H1 (cell line): ENCODE measurements around the gene PPP1R9A. TPM values are rescaled to one million over a fixed set of nuclear protein-coding genes. Genes with fewer than 3 reads are reported as not detected.

Source experiments
- CBX5 ChIP-seq: fragments of 300-800, 300-1000 bp; sonication (generic); IDR thresholded peaks from 2 replicates; pipeline ENCODE4 v1.7.1; 2016; ENCODE audit warnings: antibody characterized with exemption, low read length, low read depth
- KDM4A ChIP-seq: IDR thresholded peaks from one replicate; pipeline ENCODE4 v1.7.1; 2012; ENCODE audit warnings: low read depth, mild to moderate bottlenecking, moderate library complexity, low read length, inconsistent platforms; ENCODE audit not compliant: severe bottlenecking
- NRF1 ChIP-seq: IDR thresholded peaks from 2 replicates; pipeline ENCODE4 v1.6.1; 2011; ENCODE audit warnings: mild to moderate bottlenecking, low read depth, low read length, improper control_type of control experiment
- TBP ChIP-seq: IDR thresholded peaks from 2 replicates; pipeline ENCODE4 v1.6.1; 2011; ENCODE audit warnings: low read depth, low read length, improper control_type of control experiment
- ZNF274 ChIP-seq: IDR thresholded peaks from 2 replicates; pipeline ENCODE4 v1.7.0; 2012; ENCODE audit warnings: low read length, borderline replicate concordance; ENCODE audit errors: extremely low read depth
- polyA plus RNA-seq, 7 experiments: library from polyadenylated mRNA; depleted of rRNA in 3 of 7; stranded (reverse) in 5 of 7; unstranded in 2 of 7; fragments of >200 nt in 5 of 7; fragments of 200-250 nt in 2 of 7; gene quantifications; 1 replicate in 5 of 7; 2 replicates in 1 of 7; 4 replicates in 1 of 7; pipeline versions ENCODE4 v1.2.1 to v1.2.3, GENCODE V29; 2011 to 2013; ENCODE audit warnings: missing spikeins in 2 of 7, mixed read lengths in 2 of 7
- total RNA-seq: library from RNA; stranded (reverse); fragmentation: NEBNext Ultra II Directional; extraction: Animal tissue kit (Norgen Biotek cat#: 25700); gene quantifications from 2 replicates; pipeline ENCODE4 v1.2.1, GENCODE V29; 2021
- TF ChIP-seq, protein P1 (sequence below), 3 experiments: IDR thresholded peaks; 1 replicate in 2 of 3; 2 replicates in 1 of 3; pipeline versions ENCODE4 v1.5.1 to v1.6.1; 2011; ENCODE audit warnings: low read length in 3 of 3, mild to moderate bottlenecking in 3 of 3, inconsistent platforms in 2 of 3, low read depth in 1 of 3, moderate library complexity in 1 of 3; ENCODE audit not compliant: insufficient read depth in 1 of 3; ENCODE audit errors: control extremely low read depth in 1 of 3

PPP1R9A gene
- total and polyA plus RNA-seq, 2 of the 8 experiments (the other 6 are each of a cell fraction or from before 2014, with no cell fraction given) = 3.0 to 20.3 TPM

DNA sequence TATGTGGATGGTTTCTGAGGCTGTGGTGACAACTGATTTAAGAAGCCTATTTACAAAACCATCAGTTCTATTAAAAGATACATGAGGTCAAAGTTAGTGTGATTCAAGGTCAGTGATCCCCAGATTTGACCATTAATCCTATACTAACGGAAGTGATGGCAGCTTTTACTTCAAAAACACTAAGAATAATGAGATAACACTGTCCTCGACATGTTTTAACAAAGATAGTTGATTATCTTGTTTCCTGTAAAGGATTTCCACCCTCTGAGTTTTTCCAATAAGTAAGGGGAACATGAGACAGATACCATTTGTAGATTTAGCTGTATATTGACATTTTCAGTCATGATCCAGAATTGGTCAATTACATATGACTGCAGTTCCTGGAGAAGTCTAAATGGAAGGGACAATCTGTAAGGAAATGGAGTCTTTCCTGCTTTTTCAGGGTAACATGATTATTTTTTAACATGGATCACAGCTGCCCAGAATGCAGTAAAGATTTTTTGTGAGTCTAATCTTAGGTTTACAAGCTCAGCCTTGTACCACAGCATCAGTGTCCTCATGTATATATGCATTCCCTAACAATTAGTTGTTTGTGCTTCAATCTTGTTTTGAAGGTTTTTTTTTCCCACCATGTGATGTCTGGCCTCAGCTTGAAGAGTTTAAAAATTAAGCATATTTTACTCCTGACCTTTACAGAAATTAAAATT lies 188.0 kb downstream of the PPP1R9A start (continued):
- TF ChIP-seq ZNF274 (no peak), NRF1 (no peak), CBX5 (no peak), TBP (no peak), KDM4A (no peak)
- TF ChIP-seq, protein P1, sequence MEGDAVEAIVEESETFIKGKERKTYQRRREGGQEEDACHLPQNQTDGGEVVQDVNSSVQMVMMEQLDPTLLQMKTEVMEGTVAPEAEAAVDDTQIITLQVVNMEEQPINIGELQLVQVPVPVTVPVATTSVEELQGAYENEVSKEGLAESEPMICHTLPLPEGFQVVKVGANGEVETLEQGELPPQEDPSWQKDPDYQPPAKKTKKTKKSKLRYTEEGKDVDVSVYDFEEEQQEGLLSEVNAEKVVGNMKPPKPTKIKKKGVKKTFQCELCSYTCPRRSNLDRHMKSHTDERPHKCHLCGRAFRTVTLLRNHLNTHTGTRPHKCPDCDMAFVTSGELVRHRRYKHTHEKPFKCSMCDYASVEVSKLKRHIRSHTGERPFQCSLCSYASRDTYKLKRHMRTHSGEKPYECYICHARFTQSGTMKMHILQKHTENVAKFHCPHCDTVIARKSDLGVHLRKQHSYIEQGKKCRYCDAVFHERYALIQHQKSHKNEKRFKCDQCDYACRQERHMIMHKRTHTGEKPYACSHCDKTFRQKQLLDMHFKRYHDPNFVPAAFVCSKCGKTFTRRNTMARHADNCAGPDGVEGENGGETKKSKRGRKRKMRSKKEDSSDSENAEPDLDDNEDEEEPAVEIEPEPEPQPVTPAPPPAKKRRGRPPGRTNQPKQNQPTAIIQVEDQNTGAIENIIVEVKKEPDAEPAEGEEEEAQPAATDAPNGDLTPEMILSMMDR (IDR thresholded peaks at IDR 0.05; ENCODE audit: control extremely low read depth in 1 of 3, insufficient read depth in 1 of 3, low read depth in 1 of 3, low read length in 3 of 3) = no peak
